HG03095 (cell line): ENCODE data around the gene RAB4B.
"Not testable (repeated sequence)": the region's sequence is repeated elsewhere in the genome, so short reads cannot be mapped to it uniquely, and the experiment has no call there.

Experiments used
- ATAC-seq: cut with Tn5 transposase; IDR thresholded peaks from one replicate; pipeline ENCODE4 v1.9.1; 2021; ENCODE audit warnings: moderate library complexity; ENCODE audit not compliant: unreplicated experiment

The RAB4B gene

DNA sequence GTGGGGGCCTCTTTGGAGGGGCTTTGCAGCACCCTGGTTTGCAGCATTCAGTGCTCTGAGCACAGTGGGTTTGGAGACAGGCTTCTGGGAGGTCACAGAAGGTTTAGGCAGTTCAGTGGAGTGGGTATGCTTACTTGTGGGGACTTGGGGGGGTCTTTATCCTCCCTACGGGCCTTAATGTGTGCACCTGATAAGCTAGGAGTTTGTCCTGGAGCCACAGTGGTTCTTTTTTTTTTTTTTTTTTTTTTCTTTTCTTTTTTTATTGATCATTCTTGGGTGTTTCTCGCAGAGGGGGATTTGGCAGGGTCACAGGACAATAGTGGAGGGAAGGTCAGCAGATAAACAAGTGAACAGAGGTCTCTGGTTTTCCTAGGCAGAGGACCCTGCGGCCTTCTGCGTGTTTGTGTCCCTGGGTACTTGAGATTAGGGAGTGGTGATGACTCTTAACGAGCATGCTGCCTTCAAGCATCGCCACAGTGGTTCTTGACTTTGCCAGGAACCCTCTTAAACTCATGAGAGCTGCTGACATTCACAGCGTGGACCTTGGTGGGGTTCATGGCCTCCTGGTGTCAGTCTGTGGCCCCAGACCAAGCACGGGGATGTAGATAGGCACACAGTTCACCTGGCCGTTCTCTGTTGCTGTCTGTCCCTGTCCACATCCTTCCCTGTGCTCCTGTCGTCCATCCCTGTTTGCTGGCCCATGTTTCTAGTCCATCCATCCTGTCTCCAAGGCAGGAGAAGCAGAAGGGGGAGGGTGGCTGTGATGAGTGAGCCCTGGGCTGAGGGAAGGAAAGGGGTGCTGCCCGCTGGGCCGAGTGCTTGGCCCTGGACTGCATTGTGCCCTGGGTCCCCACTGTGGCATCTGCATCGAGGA lies 23.6 kb downstream of the RAB4B start:
- ATAC-seq, result no peak

DNA sequence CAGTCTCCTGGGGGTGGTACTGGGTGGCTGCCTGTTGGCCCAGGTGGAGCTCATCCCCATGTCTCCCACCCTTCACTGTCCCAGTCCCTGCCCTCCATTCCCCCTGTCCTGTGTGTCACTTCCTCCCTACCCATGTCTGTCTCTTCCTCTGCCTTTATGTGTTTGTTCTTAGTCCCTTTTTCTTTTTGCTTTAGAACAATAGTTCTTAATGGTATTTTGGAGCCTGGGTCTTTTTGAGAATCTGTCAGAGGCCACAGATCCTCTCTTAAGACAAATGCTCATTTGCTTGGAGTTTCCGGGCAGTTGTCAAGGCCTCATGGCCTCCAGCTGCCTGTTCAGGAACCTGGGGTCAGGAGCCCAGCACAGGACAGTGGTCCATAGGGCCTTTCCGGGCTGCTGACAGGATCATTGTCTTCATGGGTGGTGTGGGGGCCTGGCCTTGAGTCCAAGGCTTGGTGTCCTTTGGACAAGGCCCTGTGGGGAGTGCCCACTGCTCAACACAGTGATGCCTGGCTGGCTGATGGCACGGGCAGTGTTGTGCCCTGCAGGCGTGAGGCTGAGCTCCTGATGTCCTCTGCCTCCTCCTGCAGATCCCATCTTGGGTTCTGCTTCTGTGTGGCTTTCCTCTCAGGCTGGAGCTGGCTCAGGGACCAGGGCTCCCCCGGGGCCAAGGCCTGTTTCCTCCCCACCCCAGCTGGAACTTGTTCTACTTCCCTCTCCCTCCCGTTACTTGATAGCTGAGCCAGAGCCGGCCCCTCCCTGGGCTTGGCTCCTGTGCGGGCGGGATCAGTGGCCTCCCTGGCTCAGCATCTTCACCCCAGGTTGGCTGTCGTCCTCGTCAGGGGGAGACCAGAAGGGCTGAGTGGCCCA lies 24.5 kb downstream of the RAB4B start:
- ATAC-seq, result no peak

DNA sequence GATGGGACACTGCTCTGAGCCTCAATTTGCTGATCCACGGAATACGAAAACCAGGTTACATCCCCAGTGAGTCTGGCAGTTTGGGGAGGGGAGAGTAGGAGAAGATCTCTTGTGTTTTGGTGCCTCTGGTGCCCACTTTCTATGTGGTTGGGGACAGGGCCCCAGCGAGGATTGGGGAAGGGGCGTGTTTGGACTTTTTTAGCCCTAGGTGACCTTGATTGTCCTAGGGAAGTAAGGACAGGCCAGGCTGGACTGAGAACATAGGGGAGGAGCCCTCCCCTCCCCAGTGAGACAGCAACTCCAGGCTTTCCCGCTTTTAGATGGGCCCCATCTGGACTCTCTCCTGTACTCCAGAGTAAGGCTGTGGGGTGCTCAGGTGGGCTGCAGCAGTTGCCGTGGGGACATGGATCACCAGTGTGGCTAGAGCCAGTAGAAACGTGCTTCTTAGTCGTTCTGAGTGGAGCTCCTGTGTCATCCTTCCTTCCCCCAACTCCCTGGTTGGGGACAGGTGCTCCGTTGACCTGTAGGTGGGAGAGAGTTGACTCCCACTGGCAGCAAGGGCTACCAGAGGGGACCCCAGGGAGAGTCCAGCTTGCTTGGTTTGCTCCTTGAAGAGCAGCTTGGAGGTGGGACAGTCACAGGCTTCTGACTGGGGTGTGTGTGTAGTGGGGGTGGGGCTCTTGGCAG lies 25.3 kb downstream of the RAB4B start:
- no peak for ATAC-seq

DNA sequence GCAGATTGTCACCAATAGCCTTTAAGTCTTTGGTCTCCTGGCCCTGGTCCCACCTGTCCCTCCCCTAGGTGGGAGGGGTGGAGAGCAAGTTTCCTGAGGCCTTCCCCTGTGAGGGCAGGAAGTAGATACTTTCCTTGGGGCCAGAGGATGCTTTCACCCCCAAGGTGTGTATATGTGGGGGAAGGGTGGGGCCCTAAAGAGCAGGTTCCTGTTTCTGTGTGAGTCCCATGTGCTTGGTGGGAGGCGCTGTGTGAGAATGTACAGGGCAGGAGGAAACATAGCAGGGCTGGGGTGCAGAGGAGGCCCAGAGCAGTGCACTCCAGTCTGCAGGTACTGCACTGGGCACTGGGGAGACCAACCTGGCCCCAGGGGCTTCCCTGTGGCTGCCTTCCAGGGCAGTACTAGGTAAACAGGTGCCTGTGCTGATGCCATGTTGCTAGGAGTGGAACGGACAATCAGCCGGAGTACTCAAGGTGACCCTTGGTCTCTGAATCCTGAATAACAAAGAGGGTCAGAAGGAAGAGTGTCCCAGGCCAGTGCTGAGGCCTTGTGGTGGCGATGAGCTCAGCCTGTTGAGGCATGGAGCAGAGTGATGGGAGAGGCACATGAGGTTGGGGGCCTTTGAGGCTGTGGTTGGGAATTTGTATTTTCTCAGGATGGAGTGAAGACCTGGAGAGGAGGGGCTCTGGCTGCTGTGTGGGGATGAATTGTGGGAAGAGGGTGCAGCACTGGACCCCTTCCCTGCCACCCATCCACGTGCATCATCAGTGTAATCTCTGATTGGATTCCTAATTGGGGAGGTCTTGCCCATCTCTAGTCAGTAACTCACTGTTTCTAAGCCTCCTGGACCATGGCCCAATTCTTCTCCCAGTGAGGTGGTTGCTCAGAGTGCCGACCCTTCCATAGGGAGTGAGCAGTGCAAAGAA lies 26.1 kb downstream of the RAB4B start:
- ATAC-seq, result no peak

DNA sequence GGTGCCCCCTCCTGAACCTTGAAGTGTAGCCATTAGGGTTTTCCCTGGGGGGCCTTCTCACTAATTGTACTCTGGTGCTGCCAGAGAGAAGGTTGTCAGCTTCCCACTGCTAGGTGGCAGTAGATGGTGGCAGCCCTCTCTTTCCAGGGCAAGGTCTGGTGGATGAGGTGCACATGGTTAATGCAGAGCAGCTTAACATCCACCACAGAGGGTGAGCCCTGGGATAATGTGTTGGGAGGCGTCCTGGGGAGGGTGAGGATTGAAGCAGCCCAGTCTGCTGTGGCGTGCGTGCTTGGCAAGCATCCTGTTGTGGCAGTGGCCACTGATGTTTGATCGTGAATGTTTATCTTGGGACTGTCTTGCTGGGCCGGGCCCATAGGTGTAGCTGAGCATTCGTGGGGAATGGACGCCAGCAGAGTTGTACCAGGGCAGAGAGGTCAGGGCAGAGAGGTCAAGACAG lies 26.8 kb downstream of the RAB4B start:
- no peak for ATAC-seq

DNA sequence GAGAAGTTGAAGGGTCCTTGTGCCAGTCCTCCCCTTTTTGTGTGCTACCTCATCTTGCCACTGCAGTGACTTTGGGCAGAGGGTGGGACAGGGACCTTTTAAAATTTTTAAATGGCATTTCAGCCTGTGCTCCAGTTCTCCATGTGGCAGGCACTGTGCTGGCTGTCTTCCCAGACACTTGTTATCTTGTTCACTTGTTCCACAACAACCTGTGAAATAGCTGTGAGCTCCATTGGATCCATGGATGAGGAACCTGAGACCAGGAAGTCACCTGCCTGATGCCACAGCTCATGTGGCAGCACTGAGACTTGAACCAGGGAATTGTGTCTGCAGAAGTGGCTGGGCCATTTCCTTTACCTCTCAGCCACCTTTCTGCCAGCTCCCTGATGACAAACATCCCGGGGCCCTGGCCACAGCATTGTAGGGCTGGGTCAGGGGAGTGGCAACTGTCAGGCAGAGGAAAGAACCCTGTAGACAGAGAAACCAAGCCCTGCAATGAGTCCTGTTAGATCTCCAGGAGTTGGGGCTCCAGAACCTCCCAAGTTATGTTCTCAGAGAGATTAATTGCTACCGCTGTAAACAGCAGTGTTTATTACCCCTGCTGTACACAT lies 27.3 kb downstream of the RAB4B start:
- ATAC-seq, result no peak

DNA sequence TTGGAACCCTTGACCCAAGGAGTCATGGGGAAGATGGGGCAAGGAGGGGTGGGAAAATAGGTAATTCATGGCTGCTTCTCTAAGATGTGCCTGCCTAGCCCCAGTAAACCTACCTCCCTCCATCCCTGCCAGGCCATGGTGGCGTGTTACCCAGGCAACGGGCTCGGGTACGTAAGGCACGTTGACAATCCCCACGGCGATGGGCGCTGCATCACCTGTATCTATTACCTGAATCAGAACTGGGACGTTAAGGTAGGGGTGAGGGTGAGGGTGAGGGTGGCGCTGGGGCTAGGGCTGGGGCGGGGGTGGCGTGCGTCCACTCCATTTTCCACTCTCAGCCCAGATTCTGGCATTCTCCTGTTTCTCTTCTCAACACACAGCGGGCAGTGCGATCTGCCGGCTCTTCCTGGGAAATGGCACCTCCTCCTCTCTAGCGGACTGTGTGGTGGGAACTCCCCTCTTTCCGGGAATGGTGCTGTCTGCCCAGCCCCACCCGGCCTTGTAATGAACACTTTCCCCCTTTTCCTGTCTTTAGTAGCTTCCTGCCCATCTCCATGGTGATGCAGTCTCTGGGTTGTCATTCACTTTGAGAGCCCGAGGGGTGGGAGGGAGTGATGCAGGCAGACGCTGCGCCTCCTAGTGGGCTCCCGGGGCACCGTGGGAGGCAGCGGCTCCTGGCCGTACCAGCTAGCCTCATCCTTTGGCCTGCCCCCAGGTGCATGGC lies 28.5 kb downstream of the RAB4B start:
- no peak for ATAC-seq

DNA sequence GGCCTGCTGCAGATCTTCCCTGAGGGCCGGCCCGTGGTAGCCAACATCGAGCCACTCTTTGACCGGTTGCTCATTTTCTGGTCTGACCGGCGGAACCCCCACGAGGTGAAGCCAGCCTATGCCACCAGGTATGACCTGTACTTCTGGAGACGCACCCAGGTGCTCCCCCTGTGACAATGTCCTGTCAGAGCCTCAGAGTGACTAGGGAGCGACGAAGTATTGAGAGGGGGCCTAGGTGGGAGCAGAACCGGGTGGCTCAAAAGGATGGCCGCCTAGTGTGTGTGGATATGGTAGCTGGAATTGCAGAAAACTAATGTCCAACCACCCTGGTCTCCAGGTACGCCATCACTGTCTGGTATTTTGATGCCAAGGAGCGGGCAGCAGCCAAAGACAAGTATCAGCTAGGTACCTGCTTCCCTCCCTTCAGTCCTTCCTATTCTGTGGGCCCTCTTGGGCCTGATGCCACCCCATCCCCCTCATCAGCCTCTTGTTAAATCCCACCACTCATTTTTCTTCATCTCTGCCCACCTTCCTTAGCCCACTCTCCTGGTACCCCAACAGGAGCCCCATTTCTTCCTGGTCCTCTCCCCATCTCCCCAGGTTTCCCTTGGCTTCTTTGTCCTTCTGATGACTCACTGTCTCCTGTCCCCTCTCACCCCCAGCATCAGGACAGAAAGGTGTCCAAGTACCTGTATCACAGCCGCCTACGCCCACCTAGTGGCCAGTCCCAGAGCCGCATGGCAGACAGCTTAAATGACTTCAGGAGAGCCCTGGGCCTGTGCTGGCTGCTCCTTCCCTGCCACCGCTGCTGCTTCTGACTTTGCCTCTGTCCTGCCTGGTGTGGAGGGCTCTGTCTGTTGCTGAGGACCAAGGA lies 29.3 kb downstream of the RAB4B start:
- ATAC-seq, result no peak

DNA sequence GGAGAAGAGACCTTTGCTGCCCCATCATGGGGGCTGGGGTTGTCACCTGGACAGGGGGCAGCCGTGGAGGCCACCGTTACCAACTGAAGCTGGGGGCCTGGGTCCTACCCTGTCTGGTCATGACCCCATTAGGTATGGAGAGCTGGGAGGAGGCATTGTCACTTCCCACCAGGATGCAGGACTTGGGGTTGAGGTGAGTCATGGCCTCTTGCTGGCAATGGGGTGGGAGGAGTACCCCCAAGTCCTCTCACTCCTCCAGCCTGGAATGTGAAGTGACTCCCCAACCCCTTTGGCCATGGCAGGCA lies 29.9 kb downstream of the RAB4B start:
- ATAC-seq, result no peak

DNA sequence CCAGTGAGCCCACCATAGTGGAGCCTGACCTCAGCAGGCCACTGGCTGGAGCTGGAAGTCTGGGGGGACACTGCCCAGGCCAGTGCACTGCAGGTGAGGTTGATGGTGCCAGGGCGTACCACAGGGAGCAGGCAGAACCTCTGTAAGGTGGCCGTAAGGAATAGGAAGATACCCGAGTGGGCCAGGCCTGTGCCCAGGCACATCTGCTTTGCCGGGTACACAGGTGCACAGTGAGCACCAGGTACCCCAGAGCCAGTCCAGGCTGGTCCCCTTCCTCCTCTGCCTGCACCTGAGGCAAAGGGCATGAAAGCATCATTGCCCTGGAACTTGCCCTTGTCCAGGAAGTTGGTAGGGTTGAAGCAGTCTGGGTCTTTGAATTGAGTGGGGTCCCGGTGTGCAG lies 30.4 kb downstream of the RAB4B start:
- no peak for ATAC-seq

DNA sequence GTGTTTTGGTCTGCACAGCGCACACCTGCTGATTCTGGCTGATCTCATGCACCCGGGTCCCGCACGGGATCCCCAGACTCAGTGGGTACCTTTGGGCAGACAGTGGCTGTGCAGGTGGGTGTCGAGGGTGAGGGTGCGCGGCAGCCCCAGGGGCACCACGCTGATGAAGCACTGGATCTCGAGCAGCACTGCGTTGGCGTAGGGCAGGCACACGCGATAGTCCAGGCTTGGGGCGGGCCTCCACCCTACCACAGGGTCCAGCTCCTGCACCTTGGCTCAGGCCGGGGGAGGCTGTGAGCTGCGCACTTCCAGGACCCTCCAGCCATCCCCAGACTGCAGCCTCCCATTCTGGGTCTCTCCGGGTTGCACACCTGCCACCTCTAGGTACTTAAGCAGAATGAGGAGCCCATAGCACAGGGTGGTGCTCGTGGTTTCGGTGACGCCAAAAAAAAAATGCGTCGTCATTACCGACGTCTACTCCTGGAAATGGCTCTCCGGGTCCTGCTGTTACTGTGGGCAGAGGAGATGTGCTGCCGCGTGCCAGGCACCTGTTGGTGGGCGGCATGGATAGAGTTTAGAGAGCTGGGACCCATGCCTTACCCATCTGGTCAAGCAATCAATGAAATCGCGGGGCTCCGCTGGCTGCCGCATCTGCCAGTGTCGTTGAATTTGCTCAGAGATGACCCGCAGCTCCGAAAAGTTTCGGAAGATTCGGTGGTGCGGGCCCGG lies 31.5 kb downstream of the RAB4B start:
- no peak for ATAC-seq

DNA sequence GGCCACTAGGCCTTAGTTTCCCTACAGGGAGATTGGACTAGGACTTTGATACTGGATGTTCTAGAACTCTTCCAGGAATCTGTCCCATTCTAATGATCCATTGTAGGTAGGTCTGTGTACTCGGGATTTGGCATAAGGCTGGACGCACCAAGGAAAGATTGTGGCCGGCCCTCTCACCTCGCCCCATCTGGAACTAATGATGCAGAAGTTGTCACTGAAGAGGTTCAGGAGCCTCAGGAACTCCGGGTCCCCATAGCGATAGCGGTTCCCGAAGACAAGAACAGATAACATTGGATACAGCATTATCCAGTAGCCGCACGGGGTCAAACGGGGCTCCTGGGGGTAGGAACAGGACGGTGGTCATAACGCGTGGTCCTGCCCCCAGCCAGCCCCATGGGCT lies 32.1 kb downstream of the RAB4B start:
- no peak for ATAC-seq

DNA sequence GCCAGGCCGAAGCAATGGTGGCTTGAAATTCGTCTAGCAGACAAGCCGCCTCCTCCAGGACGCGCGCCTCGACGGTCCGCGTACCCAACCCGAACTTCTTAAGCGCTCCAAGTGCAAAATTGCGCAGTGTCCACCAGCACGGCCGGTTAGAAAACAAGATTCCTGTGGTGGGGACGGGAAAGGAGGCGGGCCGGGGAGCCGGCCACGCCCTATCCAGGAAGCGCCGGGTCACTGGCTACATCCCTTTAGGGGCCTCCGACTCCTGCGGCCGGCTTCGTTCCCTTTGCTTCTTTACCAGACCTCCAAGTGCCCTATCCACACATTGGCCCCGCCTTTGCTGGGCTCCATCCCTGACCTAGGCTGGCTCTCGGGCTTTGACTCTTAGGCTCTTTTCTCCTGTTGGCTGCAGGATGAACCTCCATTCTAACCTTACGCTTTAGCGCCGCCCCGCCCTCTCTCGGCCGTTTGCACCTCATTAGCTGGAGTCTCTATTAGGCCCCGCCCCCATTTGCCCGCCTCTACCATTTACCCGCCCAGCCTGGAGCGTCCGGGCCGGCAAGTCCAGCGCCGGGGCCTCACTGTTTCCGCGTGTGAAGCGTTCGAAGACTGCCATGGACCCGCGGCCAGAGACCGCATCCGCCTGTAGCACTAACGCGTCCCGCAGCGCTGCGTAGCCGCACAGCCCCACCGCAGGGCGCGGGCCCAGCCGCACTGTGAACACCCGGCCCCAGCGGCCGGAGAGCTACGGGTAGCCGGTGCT lies 32.8 kb downstream of the RAB4B start:
- ATAC-seq, result peak; percentile 37

DNA sequence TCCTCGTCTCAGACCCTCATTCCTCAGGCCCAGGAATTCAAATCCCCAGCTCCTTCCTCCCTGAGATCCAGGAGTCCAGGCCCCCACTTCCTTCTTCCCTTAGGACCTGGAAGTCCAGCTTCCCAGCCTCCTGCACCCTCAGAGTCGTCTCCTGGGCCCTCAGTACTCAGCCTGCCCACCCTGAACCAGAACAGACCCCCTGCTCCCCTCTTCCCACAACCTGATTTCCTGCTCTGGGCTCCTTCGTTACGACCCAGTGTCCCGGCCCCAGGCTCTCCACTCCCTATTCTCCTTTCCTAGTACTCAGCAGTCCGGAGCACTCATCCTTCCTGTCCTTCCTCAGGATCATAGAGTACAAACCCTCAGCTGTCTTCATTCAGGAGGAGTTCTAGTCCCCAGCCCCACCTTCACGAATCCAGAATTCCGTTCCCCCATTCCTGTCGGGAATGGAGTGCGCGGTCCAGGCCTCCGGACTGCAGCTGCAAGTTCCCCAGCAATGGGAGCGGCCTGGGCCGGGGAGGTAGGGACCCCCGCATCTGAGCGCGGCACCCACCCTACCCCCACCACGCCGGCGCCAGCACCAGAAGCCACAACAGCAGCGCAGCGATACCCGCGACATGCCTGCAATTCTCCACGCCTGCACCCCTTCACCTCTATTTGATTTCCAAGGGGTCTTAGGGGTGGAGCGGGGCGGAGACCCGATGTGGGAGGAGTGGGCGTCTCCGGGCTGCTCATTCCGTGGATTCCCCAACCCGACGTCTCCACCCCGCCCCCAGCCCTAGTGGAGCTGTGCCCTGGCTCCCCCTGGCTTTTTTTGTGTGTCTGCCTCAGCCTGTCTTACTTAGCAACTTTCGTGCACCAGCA lies 33.7 kb downstream of the RAB4B start:
- ATAC-seq, result no peak

DNA sequence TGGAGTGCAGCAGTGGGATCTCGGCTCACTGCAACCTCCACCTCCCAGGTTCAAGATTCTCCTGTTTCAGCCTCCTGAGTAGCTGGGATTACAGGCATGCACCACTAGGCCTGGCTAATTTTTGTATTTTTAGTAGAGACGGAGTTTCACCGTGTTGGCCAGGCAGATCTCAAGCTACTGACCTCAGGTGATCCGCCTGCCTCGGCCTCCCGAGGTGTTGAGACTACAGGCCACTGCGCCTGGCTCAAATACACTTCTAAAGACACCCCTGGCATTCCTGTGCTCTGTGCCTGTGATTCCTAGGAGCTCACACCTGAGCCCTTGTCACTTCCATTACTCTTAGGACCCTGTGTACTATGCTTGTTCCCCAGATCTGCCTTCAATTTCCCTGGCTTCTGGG lies 34.5 kb downstream of the RAB4B start:
- ATAC-seq, result not testable (repeated sequence)

DNA sequence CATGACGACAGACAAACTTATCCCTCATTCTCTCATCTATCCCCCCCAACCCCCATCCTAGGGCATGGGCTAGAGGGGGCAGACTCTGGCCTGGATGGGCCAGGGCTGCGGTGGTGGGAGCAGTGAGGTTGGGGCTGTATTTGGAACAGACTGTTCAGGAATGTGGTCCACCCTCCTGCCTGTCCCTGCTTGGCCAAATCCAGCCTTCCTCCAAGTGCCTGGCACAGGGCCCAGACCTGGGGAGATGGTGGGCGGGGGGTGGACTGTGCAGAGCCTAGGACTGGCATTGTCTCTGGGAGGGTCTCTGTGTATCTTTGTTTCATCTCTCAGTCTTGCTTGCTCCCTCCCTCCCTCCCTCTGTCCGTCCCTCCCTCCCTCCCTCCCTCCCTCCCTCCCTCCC lies 35.1 kb downstream of the RAB4B start:
- no peak for ATAC-seq
